NCI-H2171 treated with DMSO at 0.1 percent for 48 hours (cell line): ENCODE data around the gene COL4A6.

Experiments used
- DNase-seq: peaks from one replicate; lab custom pipeline; 2025; lab: John Stamatoyannopoulos, UW

Gene COL4A6

DNA sequence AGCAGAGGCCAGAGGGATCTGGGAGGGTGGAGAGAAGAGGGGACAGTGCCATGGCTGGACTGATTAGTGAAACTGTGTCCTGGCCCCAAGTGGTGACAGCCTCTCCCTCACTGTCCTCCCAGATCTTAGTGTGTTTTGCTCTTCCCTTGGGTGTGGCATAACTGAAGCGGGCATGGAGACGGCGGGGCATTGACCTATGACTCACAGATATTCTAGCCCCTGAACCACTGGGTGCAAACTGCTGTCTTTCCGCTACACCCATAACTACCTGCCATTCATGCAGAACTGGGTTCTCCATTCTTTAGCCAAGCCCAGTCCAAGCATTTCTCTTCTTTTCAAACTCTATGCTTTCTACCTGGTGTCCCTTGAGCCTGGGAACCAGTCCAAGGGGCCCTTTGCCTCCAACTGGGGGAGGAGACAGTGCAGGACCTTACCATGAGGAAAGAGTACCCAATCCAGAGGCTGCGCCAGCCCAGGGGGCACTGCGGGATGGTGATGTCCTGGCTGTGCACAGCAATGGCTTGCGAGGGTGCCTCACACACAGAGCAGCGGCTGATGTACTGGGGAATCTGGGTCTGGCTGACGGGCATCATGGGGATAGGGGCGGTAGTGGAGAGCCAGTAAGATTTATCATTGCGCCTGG lies 279.1 kb downstream of the COL4A6 start:
- DNase-seq: no peak

DNA sequence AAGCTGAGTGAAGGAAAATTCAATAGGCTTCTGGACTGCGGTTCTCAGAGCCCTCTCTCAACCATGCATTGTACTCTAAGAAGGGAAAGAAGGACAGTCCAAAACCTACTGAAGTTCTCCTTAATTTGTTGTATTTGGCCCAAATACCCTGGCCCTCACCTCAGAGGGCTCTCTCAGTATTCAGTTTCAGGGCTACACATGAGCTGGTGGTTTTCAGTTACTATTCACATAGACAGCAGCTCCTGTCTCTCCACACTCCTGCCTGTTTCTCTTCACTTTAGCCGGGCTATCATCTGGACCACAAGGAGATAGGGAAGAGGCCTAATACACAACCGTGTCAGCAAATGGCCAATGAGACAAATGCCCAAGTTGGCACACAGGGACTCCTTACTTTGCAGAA lies 280.6 kb downstream of the COL4A6 start:
- no peak for DNase-seq

DNA sequence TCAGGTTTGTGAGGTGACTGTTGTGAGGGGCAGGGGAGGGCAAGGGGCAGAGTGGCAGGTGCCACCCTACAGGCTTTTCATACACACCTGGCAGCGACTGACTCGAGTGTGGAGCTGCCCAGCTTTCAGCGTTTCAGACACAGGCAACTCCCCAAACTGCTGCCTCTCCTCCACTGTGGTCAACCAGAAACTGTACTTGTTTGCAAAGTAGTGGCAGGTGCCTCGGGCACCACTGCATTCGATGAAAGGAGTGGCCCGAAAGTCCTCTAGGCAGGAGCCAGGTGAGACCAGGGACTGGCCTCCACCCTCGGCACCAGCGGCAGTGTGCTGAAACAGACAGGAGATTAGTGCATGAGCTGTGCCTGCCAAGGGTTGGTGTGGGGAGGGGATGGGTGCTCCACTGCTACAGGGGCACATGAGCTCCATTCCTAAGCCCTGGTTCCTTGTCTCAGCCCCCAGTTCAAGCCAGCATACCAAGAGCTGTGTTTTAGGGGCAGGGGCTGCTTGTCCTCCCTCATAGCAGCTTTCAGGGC lies 281.2 kb downstream of the COL4A6 start:
- no peak for DNase-seq

DNA sequence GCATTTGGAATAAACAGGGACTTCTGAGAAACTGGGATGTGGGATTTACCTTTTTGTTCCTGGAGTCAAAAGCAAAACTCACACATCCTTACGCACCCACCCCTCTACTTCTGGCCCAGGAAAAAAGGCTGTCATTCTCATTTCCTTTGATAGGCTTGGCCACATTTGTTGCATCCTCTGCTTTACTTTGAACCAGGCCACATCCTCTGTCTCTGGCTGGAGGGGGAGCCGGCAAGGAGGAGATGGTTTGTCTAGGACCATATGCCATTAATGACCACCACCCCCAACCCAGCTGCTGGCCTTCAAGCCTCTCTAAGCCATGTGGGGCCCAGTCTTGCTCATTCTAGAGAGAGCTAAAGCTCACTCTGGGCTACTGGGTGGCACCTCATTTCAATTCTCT lies 282.1 kb downstream of the COL4A6 start:
- DNase-seq: no peak

DNA sequence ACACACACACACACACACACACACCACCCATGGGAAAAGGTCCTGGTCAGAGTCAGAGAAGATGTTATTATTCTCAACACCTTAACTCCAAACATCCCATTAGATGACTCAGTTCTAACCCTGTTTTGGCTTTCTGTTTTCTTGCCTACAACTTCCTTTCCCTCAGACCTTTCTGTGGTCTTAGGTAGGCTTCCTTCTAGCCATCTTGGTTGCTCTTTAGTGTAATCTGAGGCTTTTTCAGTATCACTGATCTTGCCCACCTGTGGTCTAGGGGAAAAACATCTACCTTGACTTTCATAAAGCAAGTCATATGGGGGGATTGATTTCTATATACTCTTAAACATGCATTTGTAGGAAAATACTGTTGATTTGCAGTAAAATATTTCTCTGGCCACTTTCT lies 289.7 kb downstream of the COL4A6 start:
- DNase-seq: no peak

DNA sequence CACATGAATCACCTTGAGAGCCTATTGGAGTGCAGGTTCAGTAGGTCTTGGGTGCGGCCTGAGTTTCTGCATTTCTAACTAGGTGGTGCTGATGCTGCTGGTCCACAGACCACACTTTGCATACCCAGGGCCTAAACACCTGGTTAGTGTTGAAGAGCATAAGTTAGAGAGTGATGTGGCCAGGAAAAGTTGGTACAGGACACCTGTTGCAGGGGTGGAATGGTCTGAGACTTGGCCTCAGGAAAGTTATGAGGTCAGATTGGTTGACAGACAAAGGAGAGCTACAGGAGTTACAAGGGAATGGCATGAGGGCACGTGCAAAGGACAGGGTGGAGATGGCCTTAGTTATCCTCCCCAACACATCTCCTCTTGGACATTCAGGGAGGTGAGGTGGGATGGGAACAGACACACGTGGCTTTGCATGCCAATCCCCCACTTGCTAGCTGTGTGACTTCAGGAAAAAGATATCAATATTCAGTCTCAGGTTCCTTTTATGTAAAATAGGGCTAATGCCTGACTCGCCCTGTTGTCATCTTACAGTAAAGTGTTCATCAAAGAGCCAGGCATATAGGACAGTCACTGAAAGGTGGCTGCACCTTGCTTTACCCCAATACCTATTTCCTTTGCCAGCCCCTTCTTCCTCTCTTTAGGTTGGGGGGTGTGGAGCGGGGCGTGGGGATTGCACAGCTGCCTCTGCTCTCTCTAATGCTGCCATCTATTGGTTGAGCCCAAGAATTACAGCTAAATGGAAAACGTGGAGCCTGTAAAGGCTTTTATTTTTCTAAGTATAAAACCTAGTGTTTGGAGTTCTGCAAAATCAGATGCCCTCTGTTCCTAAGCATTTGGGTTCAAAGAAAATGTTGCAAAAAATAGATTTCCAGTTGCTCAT lies 299.2 kb downstream of the COL4A6 start:
- no peak for DNase-seq

DNA sequence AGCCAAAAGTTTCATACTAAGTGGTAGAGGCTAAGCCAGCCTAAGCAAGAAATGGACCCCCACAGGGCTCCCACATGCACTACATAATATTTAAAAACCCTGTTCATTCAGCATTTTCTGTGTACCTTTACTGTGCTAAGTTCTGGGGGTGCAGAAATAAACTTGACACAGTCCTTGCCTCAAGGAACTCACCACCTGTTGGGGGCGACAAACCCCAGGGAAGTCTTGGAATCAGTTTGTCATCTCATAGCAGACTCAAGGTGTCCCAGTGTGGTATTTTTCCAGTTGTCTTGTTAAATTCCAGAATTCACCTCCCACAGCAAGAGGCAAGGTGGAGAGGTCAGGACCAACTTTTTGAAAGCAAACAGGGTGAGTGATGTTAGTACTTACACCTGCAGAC lies 303.5 kb downstream of the COL4A6 start:
- no peak for DNase-seq

DNA sequence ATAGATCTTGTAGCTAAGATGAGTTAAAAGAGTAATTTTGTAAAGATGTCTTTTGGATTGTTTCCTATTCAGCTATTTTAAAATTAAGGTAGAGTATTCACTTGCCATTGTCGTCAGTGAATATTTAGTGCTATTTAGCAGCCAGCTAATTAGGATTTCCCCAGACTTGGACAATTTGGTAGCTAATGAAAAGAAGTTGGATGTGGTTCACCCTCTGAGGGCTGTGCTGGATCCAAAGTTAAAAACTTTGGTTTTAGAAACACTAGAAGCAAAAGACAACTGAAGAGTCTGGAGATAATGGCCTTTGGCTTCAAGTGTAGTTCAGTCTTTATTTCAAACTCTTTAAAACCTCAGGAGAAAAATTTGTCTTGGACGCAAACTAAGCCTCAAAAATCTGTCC lies 305.3 kb downstream of the COL4A6 start:
- DNase-seq: no peak

DNA sequence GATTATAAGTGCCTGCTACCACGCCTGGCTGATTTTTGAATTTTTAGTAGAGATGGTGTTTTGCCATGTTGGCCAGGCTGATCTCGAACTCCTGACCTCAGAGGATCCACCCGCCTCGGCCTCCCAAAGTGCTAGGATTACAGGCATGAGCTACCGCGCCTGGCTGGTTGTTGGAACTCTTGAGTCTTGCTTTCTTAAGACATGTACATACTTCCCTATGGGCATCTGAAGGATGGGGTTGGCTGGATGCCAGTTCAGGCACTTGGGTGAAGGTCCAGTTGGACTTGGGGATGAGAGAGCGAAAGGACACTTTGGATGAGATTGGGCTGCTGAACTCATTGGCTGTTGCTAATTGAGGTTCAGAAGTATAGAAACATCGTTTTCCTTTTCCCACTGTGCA lies 306.2 kb downstream of the COL4A6 start:
- DNase-seq: no peak

DNA sequence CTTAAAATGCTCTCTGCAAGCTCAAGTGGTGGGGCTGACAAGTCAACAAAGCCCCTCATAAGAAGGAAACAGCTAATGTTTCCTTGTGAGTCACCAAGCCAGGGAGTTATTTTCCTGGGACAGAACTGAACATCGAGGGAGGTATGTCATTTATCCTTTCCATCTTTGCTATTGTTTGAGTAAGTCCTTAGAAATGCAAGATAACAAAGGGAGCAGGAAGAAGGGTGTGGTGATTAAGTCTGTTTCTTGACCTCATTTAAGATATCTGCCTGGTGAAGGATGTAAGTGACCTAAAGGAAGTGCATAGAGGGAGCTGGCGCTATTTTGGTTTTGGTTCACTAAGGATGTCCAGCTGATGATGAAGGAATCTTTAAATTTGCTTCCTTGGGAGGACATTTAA lies 306.8 kb downstream of the COL4A6 start:
- no peak for DNase-seq

DNA sequence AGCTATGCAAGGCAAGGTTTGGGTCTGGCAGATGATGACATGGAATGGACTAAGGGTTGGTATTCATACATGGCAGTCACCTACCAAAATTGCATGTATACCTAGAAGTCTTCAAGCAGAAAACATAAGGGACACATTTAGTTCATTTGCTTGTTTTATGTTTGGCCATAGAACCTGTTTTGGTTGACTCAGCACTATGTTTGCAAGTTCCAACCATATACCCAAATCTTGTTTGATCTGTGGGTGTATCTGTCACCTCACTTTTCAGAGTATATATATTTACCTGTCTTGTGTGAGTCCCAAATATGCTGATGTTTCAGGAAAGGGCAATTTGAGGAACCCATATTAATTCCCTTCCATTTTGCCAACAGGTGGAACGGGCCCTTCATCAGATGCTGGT lies 307.3 kb downstream of the COL4A6 start:
- no peak for DNase-seq

DNA sequence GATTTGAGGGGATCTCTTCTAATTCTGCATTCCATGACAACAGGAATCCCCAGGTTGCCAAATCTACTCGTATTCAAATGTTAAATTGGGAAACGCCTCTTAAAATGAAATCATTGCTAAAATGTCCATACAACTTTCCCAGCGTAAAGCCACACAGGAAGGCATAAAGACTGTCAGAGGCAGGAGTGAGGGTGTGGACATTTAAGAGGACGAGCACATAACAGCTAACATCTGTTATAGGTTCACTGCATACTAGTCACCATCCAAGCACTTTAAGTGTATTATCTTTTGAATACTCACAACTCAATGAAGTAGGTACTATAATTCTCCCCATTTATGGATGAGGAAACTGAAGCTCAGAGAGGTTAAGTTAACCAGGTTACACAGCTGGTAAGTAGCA lies 311.1 kb downstream of the COL4A6 start:
- DNase-seq: no peak

DNA sequence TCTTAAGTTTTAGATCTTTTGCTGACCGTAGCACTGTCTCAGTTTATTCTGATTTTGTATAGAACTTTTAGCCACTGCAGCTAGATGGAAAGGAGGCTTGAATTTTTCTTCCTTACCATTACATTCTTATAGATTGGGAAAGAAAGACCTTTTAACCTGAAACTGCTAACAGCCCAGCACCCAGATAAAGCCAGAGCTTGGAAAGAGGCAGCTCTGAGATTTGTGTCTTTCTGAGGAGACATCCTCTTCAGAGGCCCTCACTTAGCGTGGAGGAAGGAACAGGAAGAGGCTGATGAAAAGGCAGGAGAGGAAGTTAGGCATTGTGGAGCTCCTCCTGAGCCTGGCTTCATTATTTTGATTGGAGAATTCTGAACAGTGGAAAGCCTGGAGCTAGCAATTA lies 311.6 kb downstream of the COL4A6 start:
- no peak for DNase-seq

DNA sequence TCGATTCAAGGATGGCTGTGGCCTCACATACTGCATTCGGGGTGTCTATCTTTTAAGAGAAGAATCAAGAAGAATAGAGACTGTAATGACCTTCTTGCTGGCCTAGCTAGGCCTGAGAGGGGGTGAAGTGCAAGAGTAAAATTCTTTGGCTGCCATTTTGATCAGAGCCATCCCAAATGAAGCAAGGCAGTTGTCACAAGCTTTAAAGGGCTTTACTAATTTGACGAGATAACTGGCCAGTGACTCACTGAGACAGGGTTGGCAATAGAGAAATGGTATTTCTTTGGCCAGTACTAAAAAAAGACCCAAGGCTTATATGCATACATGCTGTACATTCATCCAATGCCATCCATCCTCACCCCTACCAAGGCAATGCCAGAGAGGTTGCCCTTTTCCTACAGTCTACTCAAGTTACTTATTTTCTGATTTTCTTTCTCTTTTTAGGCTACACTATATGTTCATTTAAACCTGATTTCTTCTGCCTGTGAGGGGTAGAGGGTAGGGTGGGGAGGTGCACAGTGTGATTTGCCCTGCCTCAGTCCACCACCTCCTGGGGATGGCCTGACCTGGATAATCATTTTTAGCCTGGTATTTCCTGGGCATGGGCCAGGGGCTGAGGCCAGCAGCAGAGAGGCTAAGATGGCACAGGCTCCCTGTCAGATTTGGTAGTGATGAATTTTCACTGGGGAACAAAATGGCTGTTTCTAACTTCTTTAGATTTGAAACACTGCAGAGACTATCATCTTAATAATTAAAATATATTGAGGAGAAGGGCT lies 314.4 kb downstream of the COL4A6 start:
- DNase-seq: no peak

DNA sequence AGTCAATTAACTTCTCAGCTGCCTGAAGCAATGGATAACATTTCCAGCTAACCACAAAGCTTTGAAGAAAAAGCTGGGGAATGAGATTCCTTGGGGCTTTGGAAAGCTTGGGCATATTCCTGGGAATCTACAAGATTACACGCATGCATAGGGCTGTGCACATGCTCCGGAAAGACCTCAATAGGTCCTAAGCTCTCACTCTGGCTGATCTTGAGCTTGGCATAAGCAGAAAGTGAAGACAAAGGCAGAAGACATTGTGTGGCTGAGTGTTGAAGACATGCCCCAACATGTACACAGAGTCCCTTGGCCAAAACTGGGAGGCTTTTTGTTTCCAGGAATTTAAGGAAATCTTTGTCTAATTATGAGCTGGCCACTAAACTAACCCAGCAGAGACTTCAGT lies 315.5 kb downstream of the COL4A6 start:
- no peak for DNase-seq

DNA sequence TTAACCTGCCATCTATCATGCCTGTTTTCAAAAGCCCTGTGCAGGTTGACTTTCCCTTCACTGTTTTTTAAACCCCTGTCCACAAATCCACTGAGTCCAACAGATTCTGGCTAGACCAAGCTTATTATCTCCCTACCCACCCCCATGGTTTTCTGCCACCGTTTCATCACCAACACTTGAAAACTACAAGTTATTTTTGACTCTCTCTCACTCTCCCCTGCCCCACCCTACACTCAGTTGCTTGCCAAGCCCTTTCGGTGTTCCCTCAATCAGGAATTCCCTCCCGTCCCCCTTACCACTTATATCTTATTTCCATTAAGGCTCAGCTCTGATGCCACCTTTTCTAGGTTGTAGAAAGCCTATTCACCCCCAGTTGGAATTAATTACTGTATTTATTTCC lies 316.9 kb downstream of the COL4A6 start:
- no peak for DNase-seq

DNA sequence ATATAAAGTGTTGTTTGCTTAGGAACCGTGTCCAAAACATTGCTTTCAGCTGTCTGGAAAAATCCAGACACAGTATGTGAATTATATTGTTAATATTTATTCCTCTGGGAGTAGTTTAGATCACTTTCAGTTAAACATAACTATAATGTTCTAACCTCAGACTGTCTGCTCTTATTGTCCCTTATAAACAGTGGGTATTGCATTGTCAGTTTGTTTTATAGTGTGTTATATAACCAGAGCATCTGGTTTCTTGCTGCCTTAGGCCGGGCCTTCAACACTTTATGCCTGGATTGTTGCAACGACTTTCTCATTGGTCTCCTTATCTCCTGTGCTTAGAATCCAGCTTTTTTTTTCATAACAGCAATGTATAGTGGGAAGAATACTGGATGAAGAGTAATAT lies 320.2 kb downstream of the COL4A6 start:
- DNase-seq: peak; percentile 0

DNA sequence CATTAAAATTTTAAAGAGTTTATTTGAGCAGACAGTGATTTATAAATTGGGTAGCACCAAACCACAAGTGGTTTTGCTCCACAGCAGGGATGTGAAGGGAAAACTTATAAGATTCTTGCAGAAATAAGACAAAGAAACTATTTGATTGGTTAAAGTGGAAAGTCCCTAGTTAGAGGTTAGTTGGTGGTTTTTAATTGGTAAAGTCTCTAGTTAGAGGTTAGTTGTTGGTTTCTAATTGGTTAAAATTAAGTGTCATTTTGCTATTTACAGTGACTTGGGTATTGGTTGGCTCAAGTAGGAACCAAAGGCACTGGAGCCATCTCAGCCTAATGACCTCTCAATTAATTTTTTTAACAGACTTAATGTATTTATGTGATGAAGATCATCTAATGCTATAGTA lies 323.7 kb downstream of the COL4A6 start:
- DNase-seq: no peak
